IPS-18c (cell line): ENCODE data around the gene ITGA1.
"Not testable (repeated sequence)": the region's sequence is repeated elsewhere in the genome, so short reads cannot be mapped to it uniquely, and the experiment has no call there.

ENCODE experiments used
- H3K4me3 ChIP-seq: 2 replicates; pipeline ENCODE4 v1.7.0; 2013; ENCODE audit warnings: low read depth, mild to moderate bottlenecking, low read length, moderate library complexity; ENCODE audit not compliant: insufficient read depth
- H3K9me3 ChIP-seq: one replicate; pipeline ENCODE4 v1.6.1; 2013; ENCODE audit warnings: mild to moderate bottlenecking, low read length, moderate library complexity; ENCODE audit not compliant: control insufficient read depth, insufficient read depth

The ITGA1 gene

DNA sequence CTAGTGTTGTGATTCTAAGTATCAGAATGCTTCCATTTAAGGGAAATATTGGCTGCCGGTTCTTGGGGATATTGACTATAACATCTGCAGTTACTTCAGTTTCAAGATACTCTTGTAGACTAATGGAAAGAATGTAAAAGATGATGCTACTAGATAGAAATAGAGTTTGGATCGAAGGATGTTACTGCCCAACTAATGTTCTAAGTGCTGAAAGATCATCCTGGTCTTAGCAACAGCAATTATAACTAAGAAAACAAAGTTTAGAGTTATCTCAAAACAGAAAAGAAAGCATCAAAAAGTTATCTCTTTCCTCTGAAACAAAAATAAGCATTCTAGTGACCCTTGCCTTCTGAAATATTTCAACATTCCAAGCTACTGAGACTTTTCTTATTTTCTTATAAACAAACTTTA lies 49.9 kb downstream of the ITGA1 start:
- Histone ChIP-seq H3K4me3 (no peak overlapping the region), H3K9me3 (no peaks in the 10 kb centered on the region)

GRCh38 chr5:52838326-52839015 lies 50.8 kb downstream of the ITGA1 start:
- H3K9me3 ChIP-seq = no peaks in the 10 kb centered on the region
- no peak overlapping the region for H3K4me3 ChIP-seq

DNA sequence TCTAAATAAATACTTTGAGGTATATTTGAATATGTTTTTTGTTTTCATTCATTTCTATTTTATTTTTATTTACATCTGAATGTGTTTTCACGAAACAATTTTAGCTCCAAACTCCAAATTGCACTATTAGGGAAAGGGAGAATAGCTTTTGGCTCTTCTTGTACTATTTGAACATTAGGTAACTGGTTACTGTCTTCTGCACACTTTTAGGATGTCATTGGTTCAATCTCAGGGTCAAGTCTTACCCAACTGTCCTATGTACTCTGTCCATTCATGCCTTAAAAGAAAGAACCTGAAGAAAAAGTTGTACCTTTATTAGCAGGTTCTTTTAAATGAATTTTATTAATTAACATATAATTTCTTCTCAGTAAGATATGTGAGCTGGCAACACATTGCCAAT lies 51.6 kb downstream of the ITGA1 start:
- H3K4me3 ChIP-seq = no peak overlapping the region
- H3K9me3 ChIP-seq = no peaks in the 10 kb centered on the region

DNA sequence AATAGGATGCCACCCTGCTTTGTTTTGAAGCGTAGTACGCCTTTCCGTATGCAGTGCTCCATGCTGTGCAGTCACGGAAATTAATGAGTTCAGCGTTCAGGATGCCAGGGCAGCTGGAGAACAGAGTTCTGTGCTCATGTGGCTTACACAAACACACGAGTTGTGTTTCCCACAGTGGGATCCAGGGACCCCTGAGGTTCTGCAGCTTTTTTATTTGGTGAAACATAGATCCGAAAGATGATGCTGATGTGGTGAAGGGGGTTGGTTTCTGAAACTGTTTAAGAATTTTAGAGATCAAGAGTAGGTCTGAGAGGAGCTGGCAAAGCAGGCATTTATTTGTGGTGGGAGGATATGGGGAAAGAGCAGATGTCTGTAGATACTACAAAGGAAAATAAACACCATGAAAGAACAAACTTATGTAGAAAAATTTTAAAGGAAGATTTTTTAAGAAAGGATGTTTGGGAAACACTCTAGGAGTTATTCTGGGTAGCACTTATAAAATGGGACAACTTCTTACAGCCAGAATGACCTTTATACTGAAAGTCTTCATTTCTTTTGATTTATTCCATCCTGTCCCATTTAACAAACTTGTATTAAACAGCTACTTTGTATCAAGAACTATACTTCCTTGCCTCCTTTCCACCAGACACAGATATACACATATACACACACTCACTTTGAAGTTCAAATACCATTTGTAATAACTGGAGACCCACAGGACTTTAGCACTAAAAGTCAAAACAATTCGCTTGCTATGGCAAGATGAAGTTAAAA lies 52.7 kb downstream of the ITGA1 start:
- H3K9me3 ChIP-seq = no peaks in the 10 kb centered on the region
- H3K4me3 ChIP-seq = no peak overlapping the region

DNA sequence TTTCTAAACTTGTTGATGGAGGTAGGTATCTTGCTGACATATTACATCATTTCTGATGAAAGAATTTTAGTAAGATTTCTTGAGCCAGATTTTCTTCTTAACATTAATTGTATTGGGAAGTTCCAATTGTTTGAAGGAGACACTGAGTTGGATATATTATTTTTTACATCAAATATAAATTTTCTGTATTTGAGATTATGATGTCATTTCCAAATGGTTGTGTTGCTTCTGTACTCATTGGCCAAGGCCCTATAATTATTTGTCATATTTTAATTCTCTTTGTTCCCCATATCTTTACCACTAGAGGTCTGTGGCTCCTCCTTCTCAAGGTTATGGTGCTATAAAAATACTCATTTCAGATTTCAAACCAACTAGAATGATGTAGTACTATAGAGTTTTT lies 53.4 kb downstream of the ITGA1 start:
- no peaks in the 10 kb centered on the region for H3K9me3 ChIP-seq
- no peak overlapping the region for H3K4me3 ChIP-seq

GRCh38 chr5:52842111-52842510 lies 54.4 kb downstream of the ITGA1 start:
- no peak overlapping the region for H3K4me3 ChIP-seq
- no peaks in the 10 kb centered on the region for H3K9me3 ChIP-seq

GRCh38 chr5:52844885-52845284 lies 57.2 kb downstream of the ITGA1 start:
- Histone ChIP-seq H3K4me3 (no peak overlapping the region), H3K9me3 (no peaks in the 10 kb centered on the region)

DNA sequence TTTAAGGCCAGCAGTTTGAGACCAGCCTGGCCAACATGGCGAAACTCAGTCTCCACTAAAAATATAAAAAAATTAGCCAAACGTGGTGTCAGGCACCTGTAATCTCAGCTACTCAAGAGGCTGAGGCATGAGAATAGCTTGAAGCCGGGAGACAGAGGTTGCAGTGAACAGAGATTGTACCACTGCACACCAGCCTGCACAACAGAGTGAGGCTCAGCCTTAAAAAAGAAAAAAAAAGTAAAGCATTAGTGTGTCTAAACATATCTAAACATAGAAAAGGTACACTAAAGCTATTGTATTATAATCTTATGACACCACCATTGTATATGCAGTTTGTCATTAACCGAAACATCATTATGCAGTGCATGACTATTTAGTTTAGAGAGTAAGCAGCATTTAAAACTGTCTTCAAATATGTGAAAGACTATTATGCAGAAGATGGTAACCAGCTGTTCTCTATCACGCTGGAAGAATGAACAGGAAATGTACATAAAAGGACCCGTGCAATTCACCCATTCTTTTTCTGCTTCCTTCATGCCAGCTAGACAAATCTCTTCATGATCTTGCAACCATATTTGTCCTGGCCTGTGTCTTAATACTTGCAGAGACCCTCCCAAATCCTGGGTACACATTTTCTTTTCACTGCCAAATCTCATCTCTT lies 58.6 kb downstream of the ITGA1 start:
- Histone ChIP-seq H3K9me3 (no peaks in the 10 kb centered on the region), H3K4me3 (no peak overlapping the region)

DNA sequence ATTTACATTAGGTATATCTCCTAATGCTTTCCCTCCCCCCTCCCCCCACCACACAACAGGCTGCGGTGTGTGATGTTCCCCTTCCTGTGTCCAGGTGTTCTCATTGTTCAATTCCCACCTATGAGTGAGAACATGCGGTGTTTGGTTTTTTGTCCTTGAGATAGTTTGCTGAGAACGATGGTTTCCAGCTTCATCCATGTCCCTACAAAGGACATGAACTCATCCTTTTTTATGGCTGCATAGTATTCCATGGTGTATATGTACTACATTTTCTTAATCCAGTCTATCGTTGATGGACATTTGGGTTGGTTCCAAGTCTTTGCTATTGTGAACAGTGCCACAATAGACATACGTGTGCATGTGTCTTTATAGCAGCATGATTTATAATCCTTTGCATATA lies 61.0 kb downstream of the ITGA1 start:
- H3K9me3 ChIP-seq, H3K4me3 ChIP-seq: not testable (repeated sequence)

DNA sequence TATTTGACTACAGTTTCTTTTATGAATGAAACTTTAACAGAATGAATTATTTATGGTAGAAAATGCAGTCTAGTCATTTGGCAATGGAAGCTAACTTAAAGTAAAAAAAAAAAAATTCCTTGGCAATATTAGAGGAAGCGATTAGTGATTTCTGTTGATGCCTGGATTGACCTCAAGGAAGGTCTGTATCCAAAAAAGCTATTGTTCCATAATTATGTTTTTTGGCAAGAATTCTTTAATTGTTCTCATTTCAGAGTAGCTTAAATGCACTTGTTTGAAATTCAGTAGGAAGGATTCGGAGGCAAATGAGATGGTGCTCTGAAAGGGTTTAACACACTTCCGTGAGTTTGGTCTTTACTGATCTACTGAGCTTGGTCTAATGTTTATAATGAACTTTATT lies 61.8 kb downstream of the ITGA1 start:
- no peak overlapping the region for H3K4me3 ChIP-seq
- no peaks in the 10 kb centered on the region for H3K9me3 ChIP-seq

- Histone ChIP-seq H3K4me3 (no peak overlapping the region), H3K9me3 (no peaks in the 10 kb centered on the region)
These were observed 65.9 kb downstream of the ITGA1 start for GRCh38 chr5:52853650-52854049.

DNA sequence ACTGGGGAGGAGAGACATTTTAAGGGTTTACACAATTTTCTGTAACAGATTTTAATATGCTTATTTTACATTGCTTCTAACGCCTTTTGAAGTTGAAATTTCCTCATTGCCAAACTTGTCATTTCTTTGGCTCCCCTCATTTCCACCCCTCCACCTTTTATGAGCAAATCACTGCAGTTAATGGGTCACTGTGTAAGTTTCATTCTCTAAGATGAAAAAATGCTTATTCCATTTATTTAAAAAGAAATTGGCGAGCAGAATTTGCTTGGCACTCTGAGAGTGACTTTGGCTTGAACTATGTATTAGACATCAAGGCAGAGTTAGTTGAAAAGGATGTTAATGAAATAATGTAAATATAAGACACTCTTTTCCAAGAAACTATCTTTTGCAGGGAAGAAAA lies 66.6 kb downstream of the ITGA1 start:
- Histone ChIP-seq H3K4me3 (no peak overlapping the region), H3K9me3 (no peaks in the 10 kb centered on the region)

GRCh38 chr5:52854949-52855348 lies 67.2 kb downstream of the ITGA1 start:
- Histone ChIP-seq H3K4me3 (no peak overlapping the region), H3K9me3 (no peaks in the 10 kb centered on the region)

DNA sequence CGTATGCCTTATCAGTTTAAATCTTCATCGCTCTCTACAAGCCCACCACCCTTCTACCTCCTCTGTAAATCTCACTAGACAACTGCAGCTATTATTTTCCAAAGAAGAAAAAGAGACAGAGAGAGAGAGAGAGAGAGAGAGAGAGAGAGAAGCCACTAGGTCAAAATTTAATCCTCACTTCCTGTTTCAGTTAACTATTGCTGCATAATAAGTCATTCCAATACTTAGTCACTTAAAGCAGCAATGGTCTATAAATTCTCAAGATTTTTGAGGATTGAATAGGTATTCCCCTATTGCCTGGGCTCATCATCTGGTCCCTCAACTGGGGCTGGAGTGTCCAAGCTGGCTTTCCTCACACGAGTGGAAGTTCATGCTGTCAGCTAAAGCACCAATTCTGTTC lies 68.8 kb downstream of the ITGA1 start:
- Histone ChIP-seq H3K4me3 (no peak overlapping the region), H3K9me3 (no peaks in the 10 kb centered on the region)

- H3K4me3 ChIP-seq = no peak overlapping the region
- H3K9me3 ChIP-seq = no peaks in the 10 kb centered on the region
These were observed 71.9 kb downstream of the ITGA1 start for GRCh38 chr5:52859628-52860027.

DNA sequence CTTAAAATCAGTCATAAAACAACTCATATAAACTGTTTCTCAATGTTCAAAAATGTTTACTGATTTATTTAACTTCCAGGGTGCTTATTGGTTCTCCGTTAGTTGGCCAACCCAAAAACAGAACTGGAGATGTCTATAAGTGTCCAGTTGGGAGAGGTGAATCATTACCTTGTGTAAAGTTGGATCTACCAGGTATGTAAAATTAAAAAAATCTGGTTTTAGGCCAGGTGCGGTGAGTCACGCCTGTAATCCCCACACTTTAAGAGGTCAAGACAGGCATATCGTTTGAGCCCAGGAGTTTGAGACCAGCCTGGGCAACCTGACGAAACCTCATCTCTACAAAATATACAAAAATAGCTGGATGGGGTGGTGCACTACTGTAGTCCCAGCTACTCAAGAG lies 73.7 kb downstream of the ITGA1 start:
- Histone ChIP-seq H3K4me3 (no peak overlapping the region), H3K9me3 (no peaks in the 10 kb centered on the region)

GRCh38 chr5:52863715-52864290 lies 76.1 kb downstream of the ITGA1 start:
- Histone ChIP-seq H3K9me3 (no peaks in the 10 kb centered on the region), H3K4me3 (no peak overlapping the region)

DNA sequence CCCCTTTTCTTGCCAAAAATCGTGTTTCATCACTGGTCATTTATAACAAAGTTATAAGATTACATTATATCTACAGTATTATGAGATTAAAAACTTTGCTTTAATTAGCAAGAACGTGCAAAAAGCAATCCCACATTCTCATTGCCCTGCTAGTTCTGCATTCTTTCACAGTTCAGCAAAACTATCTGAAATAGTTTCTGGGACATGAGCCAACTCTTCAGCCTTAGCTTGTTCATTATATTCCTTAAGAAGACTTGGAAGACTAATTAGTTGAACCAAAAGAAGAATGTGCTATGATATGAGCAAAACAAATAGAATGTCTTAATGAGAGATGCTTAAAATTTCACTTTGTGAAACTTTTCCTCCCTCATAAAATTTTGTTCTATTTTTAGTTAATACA lies 76.7 kb downstream of the ITGA1 start:
- H3K4me3 ChIP-seq = no peak overlapping the region
- no peaks in the 10 kb centered on the region for H3K9me3 ChIP-seq
